ENCODE results near the gene ERCC4.

The ERCC4 gene

GRCh38 chr16:13906168-13907089 is 13.5 kb upstream of the ERCC4 start:
- TF ChIP-seq ZFP69B (tag by site-specific recombination; IDR thresholded peaks at IDR 0.05) (no peak), ZNF449 (tag by site-specific recombination; IDR thresholded peaks at IDR 0.05) (no peak)
- H3K36me3 ChIP-seq (ENCODE audit: control insufficient read depth in 2 of 2, insufficient read depth in 1 of 2, low read length in 2 of 2), result no peaks in the 10 kb centered on the region
- no peaks in the 10 kb centered on the region for H3K9me3 ChIP-seq (ENCODE audit: control insufficient read depth, insufficient read depth, low read depth, low read length)
- no peak overlapping the region for H3K4me3 ChIP-seq (ENCODE audit: low read depth, low read length)
- ChIA-PET POLR2A (no interaction called here), CTCF (interaction anchor here (0.6 to 5.6 kb wide), 4 partner anchors 10 to 503 kb away, joined by 3 to 33 read pairs (median 5); partner anchors contain the start of gene ERCC4)
- no peaks in the 10 kb centered on the region for H3K4me1 ChIP-seq (ENCODE audit: control insufficient read depth, insufficient read depth, low read length)
- no peak overlapping the region for H3K27ac ChIP-seq (ENCODE audit: extremely low read depth, low read depth, low read length)

DNA sequence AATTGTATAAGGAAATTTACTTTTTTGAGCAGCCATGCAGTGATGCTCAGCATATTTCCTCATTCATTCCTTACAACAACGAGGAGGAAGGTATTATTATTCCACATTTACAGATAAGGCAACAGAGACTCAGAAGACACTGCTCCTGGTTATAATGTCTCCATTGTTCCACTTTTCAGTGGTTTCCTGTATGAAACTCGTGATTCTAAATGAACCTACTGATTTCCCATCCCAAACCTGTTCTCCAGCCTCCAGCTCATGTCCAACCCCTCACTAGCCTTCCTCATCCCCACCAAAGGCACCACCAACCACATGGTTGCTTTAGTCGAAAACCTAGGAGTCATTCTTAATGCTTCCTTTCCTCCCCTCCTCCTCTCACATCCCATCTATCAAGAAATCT is 12.5 kb upstream of the ERCC4 start:
- Histone ChIP-seq H3K4me3 (ENCODE audit: low read depth, low read length) (no peak overlapping the region), H3K36me3 (ENCODE audit: control insufficient read depth in 2 of 2, insufficient read depth in 1 of 2, low read length in 2 of 2) (no peaks in the 10 kb centered on the region), H3K27ac (ENCODE audit: extremely low read depth, low read depth, low read length) (no peak overlapping the region), H3K9me3 (ENCODE audit: control insufficient read depth, insufficient read depth, low read depth, low read length) (no peaks in the 10 kb centered on the region), H3K4me1 (ENCODE audit: control insufficient read depth, insufficient read depth, low read length) (no peaks in the 10 kb centered on the region)
- CTCF ChIA-PET, result interaction anchor here (0.9 to 5.6 kb wide), 2 partner anchors 11 kb away, joined by 3 to 33 read pairs; partner anchors contain the start of gene ERCC4
- no peak for TF ChIP-seq ZNF473 (tag by site-specific recombination; IDR thresholded peaks at IDR 0.05)
- no peak for TF ChIP-seq WT1 (tag by site-specific recombination; IDR thresholded peaks at IDR 0.05)
- no peak for TF ChIP-seq ZNF10 (tag by site-specific recombination; IDR thresholded peaks at IDR 0.05)
- no peak for TF ChIP-seq ZNF544 (tag by site-specific recombination; IDR thresholded peaks at IDR 0.05)
- no peak for TF ChIP-seq ZNF221 (tag by site-specific recombination; IDR thresholded peaks at IDR 0.05; ENCODE audit: borderline replicate concordance)
- no peak for TF ChIP-seq ZNF776 (tag by site-specific recombination; IDR thresholded peaks at IDR 0.05; ENCODE audit: borderline replicate concordance)
- no peak for TF ChIP-seq ZNF548 (tag by site-specific recombination; IDR thresholded peaks at IDR 0.05)
- POLR2A ChIA-PET, result no interaction called here

DNA sequence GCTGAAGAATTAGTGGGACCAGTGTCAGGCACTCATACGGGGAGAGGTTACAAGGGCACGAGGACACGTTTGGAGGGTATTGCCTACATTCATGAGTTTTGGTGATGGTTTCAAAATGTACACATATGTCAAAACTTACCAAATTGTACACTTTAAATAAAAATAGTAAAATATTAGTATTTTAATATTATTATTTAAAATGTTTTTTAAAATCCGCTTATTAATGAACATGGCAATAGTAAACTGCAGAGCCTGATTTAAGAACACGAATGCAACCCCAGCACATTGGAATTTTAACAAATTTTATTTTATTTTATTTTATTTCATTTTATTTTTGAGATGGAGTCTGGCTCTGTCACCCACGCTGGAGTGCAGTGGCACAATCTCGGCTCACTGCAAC is 10.9 kb upstream of the ERCC4 start:
- no peaks in the 10 kb centered on the region for H3K4me1 ChIP-seq (ENCODE audit: control insufficient read depth, insufficient read depth, low read length)
- TF ChIP-seq ZNF16 (tag by site-specific recombination; IDR thresholded peaks at IDR 0.05; ENCODE audit: low read depth) (no peak), ZNF341 (tag by site-specific recombination; IDR thresholded peaks at IDR 0.05; ENCODE audit: low read depth) (no peak), ZSCAN5A (tag by site-specific recombination; IDR thresholded peaks at IDR 0.05) (no peak), ZNF768 (tag by site-specific recombination; IDR thresholded peaks at IDR 0.05) (no peak), ZNF660 (tag by site-specific recombination; IDR thresholded peaks at IDR 0.05) (no peak), ZNF747 (tag by site-specific recombination; IDR thresholded peaks at IDR 0.05) (no peak)
- TF ChIP-seq, protein P1, sequence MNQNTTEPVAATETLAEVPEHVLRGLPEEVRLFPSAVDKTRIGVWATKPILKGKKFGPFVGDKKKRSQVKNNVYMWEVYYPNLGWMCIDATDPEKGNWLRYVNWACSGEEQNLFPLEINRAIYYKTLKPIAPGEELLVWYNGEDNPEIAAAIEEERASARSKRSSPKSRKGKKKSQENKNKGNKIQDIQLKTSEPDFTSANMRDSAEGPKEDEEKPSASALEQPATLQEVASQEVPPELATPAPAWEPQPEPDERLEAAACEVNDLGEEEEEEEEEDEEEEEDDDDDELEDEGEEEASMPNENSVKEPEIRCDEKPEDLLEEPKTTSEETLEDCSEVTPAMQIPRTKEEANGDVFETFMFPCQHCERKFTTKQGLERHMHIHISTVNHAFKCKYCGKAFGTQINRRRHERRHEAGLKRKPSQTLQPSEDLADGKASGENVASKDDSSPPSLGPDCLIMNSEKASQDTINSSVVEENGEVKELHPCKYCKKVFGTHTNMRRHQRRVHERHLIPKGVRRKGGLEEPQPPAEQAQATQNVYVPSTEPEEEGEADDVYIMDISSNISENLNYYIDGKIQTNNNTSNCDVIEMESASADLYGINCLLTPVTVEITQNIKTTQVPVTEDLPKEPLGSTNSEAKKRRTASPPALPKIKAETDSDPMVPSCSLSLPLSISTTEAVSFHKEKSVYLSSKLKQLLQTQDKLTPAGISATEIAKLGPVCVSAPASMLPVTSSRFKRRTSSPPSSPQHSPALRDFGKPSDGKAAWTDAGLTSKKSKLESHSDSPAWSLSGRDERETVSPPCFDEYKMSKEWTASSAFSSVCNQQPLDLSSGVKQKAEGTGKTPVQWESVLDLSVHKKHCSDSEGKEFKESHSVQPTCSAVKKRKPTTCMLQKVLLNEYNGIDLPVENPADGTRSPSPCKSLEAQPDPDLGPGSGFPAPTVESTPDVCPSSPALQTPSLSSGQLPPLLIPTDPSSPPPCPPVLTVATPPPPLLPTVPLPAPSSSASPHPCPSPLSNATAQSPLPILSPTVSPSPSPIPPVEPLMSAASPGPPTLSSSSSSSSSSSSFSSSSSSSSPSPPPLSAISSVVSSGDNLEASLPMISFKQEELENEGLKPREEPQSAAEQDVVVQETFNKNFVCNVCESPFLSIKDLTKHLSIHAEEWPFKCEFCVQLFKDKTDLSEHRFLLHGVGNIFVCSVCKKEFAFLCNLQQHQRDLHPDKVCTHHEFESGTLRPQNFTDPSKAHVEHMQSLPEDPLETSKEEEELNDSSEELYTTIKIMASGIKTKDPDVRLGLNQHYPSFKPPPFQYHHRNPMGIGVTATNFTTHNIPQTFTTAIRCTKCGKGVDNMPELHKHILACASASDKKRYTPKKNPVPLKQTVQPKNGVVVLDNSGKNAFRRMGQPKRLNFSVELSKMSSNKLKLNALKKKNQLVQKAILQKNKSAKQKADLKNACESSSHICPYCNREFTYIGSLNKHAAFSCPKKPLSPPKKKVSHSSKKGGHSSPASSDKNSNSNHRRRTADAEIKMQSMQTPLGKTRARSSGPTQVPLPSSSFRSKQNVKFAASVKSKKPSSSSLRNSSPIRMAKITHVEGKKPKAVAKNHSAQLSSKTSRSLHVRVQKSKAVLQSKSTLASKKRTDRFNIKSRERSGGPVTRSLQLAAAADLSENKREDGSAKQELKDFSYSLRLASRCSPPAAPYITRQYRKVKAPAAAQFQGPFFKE (tag by site-specific recombination; IDR thresholded peaks at IDR 0.05; ENCODE audit: borderline replicate concordance), result no peak
- H3K27ac ChIP-seq (ENCODE audit: extremely low read depth, low read depth, low read length), result no peak overlapping the region
- H3K36me3 ChIP-seq (ENCODE audit: control insufficient read depth in 2 of 2, insufficient read depth in 1 of 2, low read length in 2 of 2), result no peaks in the 10 kb centered on the region
- H3K4me3 ChIP-seq (ENCODE audit: low read depth, low read length), result no peak overlapping the region
- ChIA-PET CTCF (interaction anchor here (5.6 kb wide), 1 partner anchor 10 kb away, joined by 33 read pairs; the partner anchor contains the start of gene ERCC4), POLR2A (no interaction called here)
- H3K9me3 ChIP-seq (ENCODE audit: control insufficient read depth, insufficient read depth, low read depth, low read length), result no peaks in the 10 kb centered on the region
